IMR-90 (cell line): Measurements from ENCODE around the gene ZNF471. TPM values are rescaled to one million over a fixed set of nuclear protein-coding genes. Genes with fewer than 3 reads are reported as not detected.

Source experiments
- ATAC-seq: fragments of 200-7000 bp; cut with Tn5 transposase; 2 replicates; pipeline ENCODE4 v1.9.1; 2020; ENCODE audit warnings: low read depth, mild to moderate bottlenecking, moderate library complexity
- BruUV-seq: library from RNA; stranded (reverse); fragments of 400-500 nt; replicated peaks from 2 replicates; lab custom pipeline; 2021; lab: Mats Ljungman, UMichigan
- CTCF ChIA-PET: fragments of 300-600 bp; formaldehyde crosslinking; extraction: SDS; loops from one replicate; lab custom pipeline; 2021; ENCODE audit warnings: antibody characterized with exemption; lab: Yijun Ruan, JAX
- POLR2A ChIA-PET: fragments of 300-600 bp; sonication (Branson Sonifier 250); formaldehyde crosslinking; loops from one replicate; lab custom pipeline; 2022; ENCODE audit warnings: antibody characterized with exemption; ENCODE audit not compliant: unreplicated experiment; lab: Charles Lee
- DNase-seq: peaks from one replicate; pipeline ENCODE4 v3.0.0; 2013
- H2AFZ ChIP-seq: replicated peaks from 2 replicates; pipeline ENCODE3; 2013; ENCODE audit warnings: low read length, mild to moderate bottlenecking; ENCODE audit not compliant: poor library complexity
- H2AK5ac ChIP-seq: 2 replicates; pipeline ENCODE4 v1.6.1; 2013; ENCODE audit warnings: low read depth, low read length, inconsistent platforms
- H2AK9ac ChIP-seq: replicated peaks from 2 replicates; pipeline ENCODE3; 2013; ENCODE audit warnings: mild to moderate bottlenecking, low read depth, low read length, moderate library complexity; ENCODE audit not compliant: poor library complexity
- H2BK120ac ChIP-seq: 2 replicates; pipeline ENCODE4 v1.6.1; 2013; ENCODE audit warnings: low read depth, low read length, inconsistent platforms
- H2BK15ac ChIP-seq: 3 replicates; pipeline ENCODE4 v1.6.1; 2013; ENCODE audit warnings: low read depth, low read length, inconsistent platforms
- H2BK20ac ChIP-seq: 2 replicates; pipeline ENCODE4 v1.6.1; 2013; ENCODE audit warnings: low read depth, mild to moderate bottlenecking, inconsistent platforms, low read length, moderate library complexity
- H2BK5ac ChIP-seq: 2 replicates; pipeline ENCODE4 v1.6.1; 2013; ENCODE audit warnings: mild to moderate bottlenecking, low read depth, low read length, inconsistent platforms; ENCODE audit not compliant: poor library complexity, severe bottlenecking
- H3K14ac ChIP-seq: replicated peaks from 2 replicates; pipeline ENCODE4 v1.6.1; 2013; ENCODE audit warnings: low read depth, low read length, inconsistent platforms
- H3K18ac ChIP-seq: 2 replicates; pipeline ENCODE4 v1.6.1; 2013; ENCODE audit warnings: low read depth, low read length, control low read depth
- H3K23ac ChIP-seq: 2 replicates; pipeline ENCODE4 v1.6.1; 2013; ENCODE audit warnings: low read depth, low read length, inconsistent platforms
- H3K27ac ChIP-seq: 2 replicates; pipeline ENCODE4 v1.5.1; 2013; ENCODE audit warnings: mild to moderate bottlenecking, control low read depth, low read length; ENCODE audit not compliant: insufficient read depth
- H3K27me3 ChIP-seq: 2 replicates; pipeline ENCODE4 v1.6.1; 2013; ENCODE audit warnings: low read length; ENCODE audit not compliant: control insufficient read depth, insufficient read depth
- H3K36me3 ChIP-seq: 2 replicates; pipeline ENCODE4 v1.6.1; 2013; ENCODE audit warnings: low read length, mixed read lengths; ENCODE audit not compliant: control insufficient read depth, insufficient read depth
- H3K4ac ChIP-seq: 2 replicates; pipeline ENCODE4 v1.6.1; 2013; ENCODE audit warnings: low read depth, low read length, inconsistent platforms
- H3K4me1 ChIP-seq: 2 replicates; pipeline ENCODE4 v1.6.1; 2013; ENCODE audit warnings: low read length, mixed read lengths; ENCODE audit not compliant: control insufficient read depth, insufficient read depth
- H3K4me2 ChIP-seq: 2 replicates; pipeline ENCODE4 v1.6.1; 2013; ENCODE audit warnings: low read depth, mild to moderate bottlenecking, control low read depth, low read length, moderate library complexity
- H3K4me3 ChIP-seq: 2 replicates; pipeline ENCODE4 v1.5.1; 2013; ENCODE audit warnings: low read depth, mild to moderate bottlenecking, control low read depth, low read length, moderate library complexity; ENCODE audit not compliant: insufficient read depth
- H3K56ac ChIP-seq: 2 replicates; pipeline ENCODE4 v1.6.1; 2013; ENCODE audit warnings: low read length, inconsistent platforms; ENCODE audit not compliant: insufficient read depth; ENCODE audit errors: extremely low read depth
- H3K79me1 ChIP-seq, 2 experiments: 2 replicates each; pipeline ENCODE4 v1.6.1; 2013; ENCODE audit warnings: low read length in 2 of 2, inconsistent platforms in 1 of 2, low read depth in 1 of 2
- H3K9ac ChIP-seq: 2 replicates; pipeline ENCODE4 v1.6.1; 2013; ENCODE audit warnings: low read depth, low read length, control low read depth
- H3K9me1 ChIP-seq: 2 replicates; pipeline ENCODE4 v1.6.1; 2013; ENCODE audit warnings: low read length, inconsistent platforms; ENCODE audit not compliant: insufficient read depth
- H3K9me3 ChIP-seq: 2 replicates; pipeline ENCODE4 v1.6.1; 2013; ENCODE audit warnings: low read length; ENCODE audit not compliant: control insufficient read depth, insufficient read depth
- H4K20me1 ChIP-seq: 2 replicates; pipeline ENCODE4 v1.6.1; 2013; ENCODE audit warnings: low read length, inconsistent platforms; ENCODE audit not compliant: insufficient read depth
- H4K5ac ChIP-seq: 2 replicates; pipeline ENCODE4 v1.6.1; 2013; ENCODE audit warnings: mild to moderate bottlenecking, low read depth, low read length, control low read depth
- H4K8ac ChIP-seq, 2 experiments: 2 replicates each; pipeline ENCODE4 v1.6.1; 2013; ENCODE audit warnings: low read depth in 2 of 2, low read length in 2 of 2, control low read depth in 1 of 2, inconsistent platforms in 1 of 2
- H4K91ac ChIP-seq: 2 replicates; pipeline ENCODE4 v1.6.1; 2013; ENCODE audit warnings: low read depth, low read length, inconsistent platforms; ENCODE audit not compliant: insufficient read depth
- BHLHE40 ChIP-seq: fragments of 150-350 bp; IDR thresholded peaks from 2 replicates; pipeline ENCODE4 v1.6.1; 2016; ENCODE audit warnings: mild to moderate bottlenecking, low read depth, low read length
- CEBPB ChIP-seq: IDR thresholded peaks from 2 replicates; pipeline ENCODE4 v1.6.1; 2012; ENCODE audit warnings: low read depth, low read length, improper control_type of control experiment
- CHD1 ChIP-seq: IDR thresholded peaks from 2 replicates; pipeline ENCODE4 v1.6.1; 2012; ENCODE audit warnings: low read depth, low read length, improper control_type of control experiment
- MAZ ChIP-seq: IDR thresholded peaks from 2 replicates; pipeline ENCODE4 v1.6.1; 2012; ENCODE audit warnings: low read depth, mild to moderate bottlenecking, low read length, improper control_type of control experiment, moderate library complexity, borderline replicate concordance
- WGBS, 2 experiments: methylation state at CpG; one replicate each; pipeline versions ENCODE4 v1.1.5 to v1.1.7; 2013; ENCODE audit warnings: missing lambda C conversion rate in 2 of 2; ENCODE audit not compliant: insufficient read length in 1 of 2; ENCODE audit errors: extremely low coverage in 2 of 2; 5-methylcytosine and 5-hydroxymethylcytosine counted together
- dilution Hi-C: fragments of 300-500 bp; cut with HindIII; formaldehyde crosslinking; loops from one replicate; pipeline ENCODE4 v1.14.3; 2018; ENCODE audit warnings: low sequenced_read_pairs; ENCODE audit not compliant: unreplicated experiment
- in situ Hi-C: fragments of 300-500 bp; cut with MboI; formaldehyde crosslinking; loops from 3 replicates; pipeline ENCODE4 v1.14.3; 2019; ENCODE audit warnings: low sequenced_read_pairs, inconsistent platforms, mixed read lengths
- intact Hi-C: fragments of 100-400 bp; cut with micrococcal nuclease; formaldehyde crosslinking; loops from 2 replicates; pipeline ENCODE4 v1.10.0; 2022
- polyA plus RNA-seq, 3 experiments: library from polyadenylated mRNA; depleted of rRNA; stranded (reverse); fragments of >200 nt; gene quantifications; 2 replicates each; pipeline ENCODE4 v1.2.3, GENCODE V29; 2012; ENCODE audit warnings: low replicate concordance in 1 of 3
- total RNA-seq: library from RNA; depleted of rRNA; stranded (reverse); fragments of >200 nt; gene quantifications from 2 replicates; pipeline ENCODE4 v1.2.3, GENCODE V29; 2012

The ZNF471 gene
- total and polyA plus RNA-seq, 2 of the 4 experiments (the other 2 are of a cell fraction): 2.3 to 2.5 TPM

- Histone ChIP-seq H3K4me2 (no peak overlapping the region), H2BK20ac (no peak overlapping the region), H3K4me3 (no peak overlapping the region), H3K4ac (no peak overlapping the region), H3K56ac (no peak overlapping the region), H3K36me3 (peaks cover 12% of the 10 kb centered on the region; the same call in 1 of the 2 replicates), H4K5ac (no peak overlapping the region), H2AK9ac (no peak overlapping the region), H4K20me1 (no peaks in the 10 kb centered on the region), H2AFZ (no peak overlapping the region), H3K9ac (no peak overlapping the region), H3K9me3 (peaks cover 77% of the 10 kb centered on the region), H3K9me1 (no peaks in the 10 kb centered on the region), H2BK15ac (no peak overlapping the region), H3K14ac (no peak overlapping the region), H4K91ac (no peak overlapping the region), H2AK5ac (no peak overlapping the region), H2BK5ac (no peak overlapping the region), H3K4me1 (no peaks in the 10 kb centered on the region), H3K27ac (no peak overlapping the region), H3K79me1 (no peaks in the 10 kb centered on the region), H3K18ac (no peak overlapping the region), H4K8ac (no peak overlapping the region), H2BK120ac (no peak overlapping the region), H3K27me3 (no peaks in the 10 kb centered on the region), H3K23ac (no peak overlapping the region)
- WGBS, 2 experiments: no CpG with 5 or more reads among the region's 4 CpGs
- dilution Hi-C loops (no loop called here), intact Hi-C loops (no loop called here), in situ Hi-C loops (no loop called here)
- BruUV-seq: no TSS peak
- ChIA-PET POLR2A (no interaction called here), CTCF (no interaction called here)
- TF ChIP-seq CEBPB (no peak), BHLHE40 (no peak), CHD1 (no peak), MAZ (no peak)
- no peak for DNase-seq
- ATAC-seq: no peak
Measured at GRCh38 chr19:56525214-56525860, 17.7 kb downstream of the ZNF471 start.
